GM19467 (cell line): Measurements from ENCODE around the gene FTO.

ENCODE experiments used
- ATAC-seq: cut with Tn5 transposase; IDR thresholded peaks from one replicate; pipeline ENCODE4 v1.9.1; 2021; ENCODE audit warnings: mild to moderate bottlenecking, moderate library complexity; ENCODE audit not compliant: unreplicated experiment

FTO gene

GRCh38 chr16:54067322-54068065 is 363.5 kb downstream of the FTO start:
- ATAC-seq, result no peak

DNA sequence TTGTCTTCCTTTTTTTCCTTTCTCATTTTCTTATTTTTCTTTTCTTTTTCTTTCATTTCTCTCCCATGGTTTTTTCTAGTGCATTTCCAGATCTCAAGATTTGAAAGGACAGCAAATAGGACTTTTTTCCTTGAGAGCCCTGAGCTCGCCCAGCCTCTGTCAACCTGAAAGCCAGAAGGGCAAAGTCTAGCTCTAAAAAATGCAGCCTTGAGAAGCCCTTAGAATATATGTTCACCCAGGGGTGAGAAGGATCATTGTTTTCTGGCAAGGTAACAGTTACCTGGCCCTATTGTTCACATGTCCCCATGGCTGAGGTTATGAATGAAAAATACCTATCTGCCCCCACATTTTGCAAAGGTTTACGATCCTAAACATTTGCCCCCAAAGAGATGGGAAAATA is 364.3 kb downstream of the FTO start:
- ATAC-seq, result no peak

GRCh38 chr16:54069601-54070239 is 365.8 kb downstream of the FTO start:
- no peak for ATAC-seq

DNA sequence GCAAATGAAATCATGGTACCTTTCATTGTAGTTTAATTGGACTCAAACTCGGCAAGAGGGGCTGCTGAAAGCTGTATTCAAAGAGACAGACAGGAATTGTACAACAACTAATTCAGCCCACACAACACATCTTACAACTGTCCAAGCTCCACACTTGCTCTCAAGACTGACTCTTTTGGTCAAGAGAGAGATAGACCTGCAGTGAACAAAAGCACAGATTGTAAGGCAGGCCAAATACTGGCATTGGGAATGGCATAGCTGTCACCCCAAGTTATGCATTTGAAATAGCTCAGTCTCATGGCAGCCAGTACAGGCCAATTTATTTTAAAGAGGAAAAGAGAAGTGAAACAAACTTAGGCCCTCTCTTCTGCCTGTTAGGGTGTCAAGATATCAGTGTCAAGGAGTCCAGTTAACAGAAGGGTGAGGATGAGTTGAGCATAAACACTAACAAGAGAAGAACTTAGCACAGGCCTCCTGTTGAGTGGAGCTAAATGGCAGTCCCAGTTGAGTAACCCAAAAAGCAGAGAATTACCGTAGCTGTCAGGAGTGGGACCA is 366.9 kb downstream of the FTO start:
- ATAC-seq, result no peak

DNA sequence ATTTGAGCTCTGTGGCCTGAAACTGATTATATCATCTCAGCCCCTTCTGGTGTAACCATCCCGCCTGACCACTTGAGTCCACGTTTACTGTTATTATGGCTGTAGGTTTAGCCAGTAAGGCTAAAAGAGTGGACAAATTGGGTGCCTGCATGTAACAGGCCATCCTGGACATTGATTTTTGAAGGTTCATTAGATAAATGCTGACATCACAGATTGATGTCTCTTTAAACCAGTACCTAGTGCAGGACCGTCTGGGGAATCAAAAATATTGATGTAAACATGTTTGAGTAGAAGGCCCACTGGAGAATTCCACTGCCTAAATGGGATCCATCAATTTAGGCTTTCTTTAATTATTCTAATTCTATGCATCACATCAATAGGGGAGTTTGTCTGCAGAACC is 367.6 kb downstream of the FTO start:
- ATAC-seq, result no peak

DNA sequence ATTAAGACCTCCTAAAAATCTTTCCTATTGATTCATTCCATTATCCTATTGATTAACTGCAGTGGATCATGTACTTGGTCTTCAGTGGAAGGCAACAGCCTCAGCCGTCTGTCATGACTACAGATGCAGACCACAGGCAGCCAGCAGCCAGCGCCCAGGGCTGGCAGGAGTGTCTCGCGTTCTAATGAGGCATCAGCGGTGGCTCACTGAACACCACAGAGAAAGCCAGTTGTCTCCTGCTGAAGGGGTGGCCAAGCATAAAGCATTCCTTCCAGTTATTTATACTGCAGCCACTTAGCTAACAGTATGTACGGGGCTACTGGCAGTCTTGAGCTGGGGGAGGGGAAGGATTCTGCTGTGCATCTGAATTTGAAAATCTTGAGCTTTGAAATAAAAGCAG is 368.3 kb downstream of the FTO start:
- no peak for ATAC-seq

DNA sequence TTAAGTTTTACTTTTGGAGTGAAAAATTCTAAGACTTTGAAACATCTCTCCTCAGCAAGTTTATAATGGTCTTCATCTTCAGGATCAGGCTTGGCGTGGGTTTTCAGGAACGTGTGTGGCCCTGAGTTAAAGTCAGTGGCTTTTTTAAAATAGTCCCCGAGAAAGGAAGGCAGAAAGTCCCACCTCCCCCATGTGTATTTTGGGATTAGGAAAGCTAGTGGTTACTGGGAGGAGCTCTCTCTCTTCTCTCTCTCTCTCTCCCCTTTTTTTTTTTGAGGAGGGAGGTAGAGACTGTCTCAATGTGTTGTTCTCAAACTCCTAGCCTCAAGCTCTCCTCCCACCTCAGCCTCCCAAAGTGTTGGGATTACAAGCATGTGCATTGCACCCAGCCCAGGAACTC is 369.4 kb downstream of the FTO start:
- ATAC-seq, result no peak

DNA sequence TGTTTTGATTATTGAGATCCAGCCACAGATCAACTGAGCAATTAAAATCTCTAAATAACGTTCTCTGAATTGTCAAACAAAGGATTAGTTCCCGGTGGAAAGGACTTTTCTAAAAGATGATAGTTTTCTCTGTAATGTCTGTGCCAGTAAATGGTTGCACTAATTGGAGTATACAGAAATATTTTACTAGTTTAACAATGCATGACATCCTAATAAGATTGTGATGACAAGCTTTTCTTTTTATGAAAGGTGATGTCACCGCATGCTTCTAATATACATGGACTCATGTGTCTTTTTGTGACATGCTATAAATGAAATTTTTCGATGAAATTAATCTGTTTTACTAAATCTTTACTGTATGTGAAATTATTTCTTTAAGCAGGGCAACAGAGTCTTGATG is 371.5 kb downstream of the FTO start:
- ATAC-seq, result no peak

DNA sequence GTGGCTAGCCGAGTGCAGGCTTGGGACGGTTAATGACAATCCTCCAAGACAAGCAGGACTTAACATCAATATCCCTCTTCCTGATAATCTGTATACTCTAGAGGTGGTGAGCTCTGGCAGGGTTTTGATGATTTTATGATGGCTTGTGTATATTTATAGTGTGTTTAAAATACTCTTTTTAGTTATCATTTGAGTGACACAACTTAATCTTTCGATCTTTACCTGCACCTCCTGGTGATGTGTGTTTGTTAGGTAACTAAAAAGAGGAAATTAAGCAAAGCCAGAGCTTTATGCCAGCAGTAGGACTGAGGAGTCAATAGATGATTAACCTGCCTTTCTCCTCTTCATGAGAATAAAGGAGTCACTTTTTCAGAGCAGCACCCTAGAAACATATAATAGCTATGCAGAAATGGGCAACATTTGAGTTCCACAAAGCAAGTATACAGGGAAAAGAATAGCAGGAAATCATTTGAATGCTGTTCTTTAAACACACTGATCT is 372.1 kb downstream of the FTO start:
- ATAC-seq, result no peak

DNA sequence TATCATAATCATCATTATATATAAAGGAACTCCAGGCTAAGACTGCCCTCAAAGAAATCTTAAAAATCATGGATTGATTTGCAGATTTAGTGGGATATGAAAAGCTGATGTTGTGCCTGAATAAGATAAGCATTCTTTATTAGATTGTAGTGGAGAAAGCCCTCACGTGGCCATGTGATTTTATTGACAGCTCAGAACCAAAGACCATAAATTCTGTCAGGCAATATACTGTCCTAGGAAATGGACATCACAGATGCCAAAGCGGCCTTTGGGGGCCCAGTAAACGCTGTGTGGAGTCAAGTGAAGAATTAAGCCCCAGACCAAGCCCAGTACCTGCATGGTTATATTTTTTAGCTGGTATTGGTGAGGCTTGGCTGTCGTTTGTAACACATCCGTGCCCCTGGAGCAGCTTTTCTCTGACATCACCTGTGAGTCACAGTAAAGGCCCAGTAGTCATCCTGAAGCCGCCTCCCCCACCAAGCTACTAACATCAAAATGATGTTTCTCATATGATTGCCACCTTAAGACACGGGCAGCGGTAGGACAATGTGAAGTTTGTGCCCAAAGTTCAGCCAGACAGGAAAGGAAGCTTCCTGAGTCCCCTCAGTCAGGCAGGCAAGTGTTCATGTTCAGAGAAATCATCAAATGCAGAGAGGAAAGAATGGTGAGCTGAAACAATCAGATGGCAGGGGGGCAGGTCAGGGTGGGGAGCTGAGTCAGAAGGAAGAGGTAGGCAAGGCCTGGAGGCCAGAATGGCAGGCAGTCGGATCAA is 373.3 kb downstream of the FTO start:
- no peak for ATAC-seq

DNA sequence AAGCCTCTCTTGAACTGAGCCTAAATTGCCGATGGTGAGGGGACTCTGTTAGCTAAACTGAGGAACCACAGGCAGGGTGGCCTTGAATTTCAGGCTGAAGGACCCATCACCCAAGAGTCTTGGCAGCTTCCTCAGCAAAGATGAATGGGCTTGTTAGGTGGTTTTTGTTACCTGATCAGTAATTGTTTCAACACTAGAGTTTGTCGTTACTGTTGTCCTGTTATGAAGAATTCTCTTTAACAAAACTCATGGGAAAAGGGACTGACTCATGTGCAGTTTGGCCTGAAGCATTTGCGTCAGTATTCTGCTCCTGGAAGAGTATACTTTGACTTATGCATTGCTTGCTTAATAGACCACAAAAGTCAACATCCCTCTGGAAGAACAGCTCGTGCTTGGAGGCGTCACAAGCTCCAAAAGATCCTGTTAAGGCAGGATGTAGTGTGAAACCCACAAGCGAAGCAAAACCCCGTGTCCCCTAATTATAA is 376.6 kb downstream of the FTO start:
- no peak for ATAC-seq

DNA sequence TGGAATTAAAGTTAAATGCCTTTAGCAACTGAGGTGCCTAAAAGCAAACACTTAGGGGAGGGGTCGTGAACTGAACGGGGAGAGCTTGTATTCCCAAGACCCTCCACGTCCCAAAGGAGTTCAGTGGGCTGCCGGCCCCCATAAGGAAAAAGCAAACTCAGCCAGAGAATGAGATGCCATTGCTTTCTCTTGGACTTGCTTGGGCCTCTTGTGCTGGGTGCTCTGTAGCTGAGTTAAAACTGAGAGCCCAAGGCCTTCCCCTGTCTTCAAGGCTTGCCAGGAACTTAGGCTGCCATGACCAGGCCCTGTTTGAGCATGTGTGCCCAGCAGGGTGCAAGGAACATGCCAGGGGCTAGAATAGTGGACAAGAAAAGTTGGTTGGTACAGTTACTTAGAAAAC is 382.8 kb downstream of the FTO start:
- ATAC-seq, result no peak

- no peak for ATAC-seq
Observed at GRCh38 chr16:54090602-54091001, 386.6 kb downstream of the FTO start.

- no peak for ATAC-seq
Observed at GRCh38 chr16:54093281-54093680, 389.3 kb downstream of the FTO start.

GRCh38 chr16:54094641-54095040 is 390.7 kb downstream of the FTO start:
- ATAC-seq, result no peak

DNA sequence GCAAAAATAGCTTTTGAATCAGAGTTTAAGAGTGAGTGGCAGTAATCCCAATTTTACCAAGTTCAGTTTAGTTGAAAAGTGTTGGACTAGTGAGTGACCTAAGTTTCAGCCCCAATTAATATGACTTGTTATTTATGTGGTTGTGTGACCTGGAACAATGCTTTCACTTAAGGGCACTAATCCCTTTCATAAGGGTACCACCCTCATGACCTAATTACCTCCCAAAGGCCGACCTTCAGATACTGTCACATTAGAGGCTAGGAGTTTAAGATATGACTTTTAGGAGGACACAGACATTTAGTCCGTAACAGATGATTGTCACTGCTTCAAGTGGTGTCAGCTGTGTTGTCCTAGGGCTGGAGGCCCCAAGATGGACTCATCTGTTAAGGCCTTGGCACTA is 392.7 kb downstream of the FTO start:
- ATAC-seq, result no peak

- ATAC-seq, result no peak
Observed at GRCh38 chr16:54097774-54098173, 393.8 kb downstream of the FTO start.

GRCh38 chr16:54098247-54098646 is 394.3 kb downstream of the FTO start:
- ATAC-seq, result no peak

GRCh38 chr16:54099627-54100026 is 395.7 kb downstream of the FTO start:
- ATAC-seq, result no peak

GRCh38 chr16:54102888-54103866 is 399.2 kb downstream of the FTO start:
- no peak for ATAC-seq
